ENCODE measurements around the gene GGN.

GGN gene

DNA sequence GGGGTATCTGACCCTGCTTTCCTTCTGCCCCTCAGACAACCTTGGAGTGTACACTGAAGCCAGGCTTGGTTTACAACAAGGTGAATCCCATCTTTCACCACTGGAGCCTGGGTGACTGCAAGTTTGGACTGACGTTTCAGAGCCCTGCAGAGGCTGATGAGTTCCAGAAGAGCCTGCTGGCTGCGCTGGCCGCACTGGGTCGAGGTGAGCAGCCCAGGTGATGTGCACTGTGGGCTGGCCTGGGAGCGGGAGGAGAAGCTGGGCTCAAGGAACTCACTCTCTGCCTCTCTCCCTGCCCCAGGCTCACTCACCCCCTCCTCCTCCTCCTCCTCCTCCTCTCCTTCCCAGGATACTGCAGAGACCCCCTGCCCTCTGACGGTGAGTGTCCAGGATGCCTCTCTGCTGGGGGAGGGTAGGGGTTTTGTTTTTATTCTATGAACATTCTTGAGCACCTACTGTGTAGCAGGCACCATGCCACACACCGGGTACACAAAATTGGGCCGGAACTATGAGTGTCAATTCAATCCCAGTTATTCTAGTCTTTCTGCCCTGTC lies 4.2 kb upstream of the GGN start:
- no peak for FAIRE-seq
- TF ChIP-seq, protein P1, sequence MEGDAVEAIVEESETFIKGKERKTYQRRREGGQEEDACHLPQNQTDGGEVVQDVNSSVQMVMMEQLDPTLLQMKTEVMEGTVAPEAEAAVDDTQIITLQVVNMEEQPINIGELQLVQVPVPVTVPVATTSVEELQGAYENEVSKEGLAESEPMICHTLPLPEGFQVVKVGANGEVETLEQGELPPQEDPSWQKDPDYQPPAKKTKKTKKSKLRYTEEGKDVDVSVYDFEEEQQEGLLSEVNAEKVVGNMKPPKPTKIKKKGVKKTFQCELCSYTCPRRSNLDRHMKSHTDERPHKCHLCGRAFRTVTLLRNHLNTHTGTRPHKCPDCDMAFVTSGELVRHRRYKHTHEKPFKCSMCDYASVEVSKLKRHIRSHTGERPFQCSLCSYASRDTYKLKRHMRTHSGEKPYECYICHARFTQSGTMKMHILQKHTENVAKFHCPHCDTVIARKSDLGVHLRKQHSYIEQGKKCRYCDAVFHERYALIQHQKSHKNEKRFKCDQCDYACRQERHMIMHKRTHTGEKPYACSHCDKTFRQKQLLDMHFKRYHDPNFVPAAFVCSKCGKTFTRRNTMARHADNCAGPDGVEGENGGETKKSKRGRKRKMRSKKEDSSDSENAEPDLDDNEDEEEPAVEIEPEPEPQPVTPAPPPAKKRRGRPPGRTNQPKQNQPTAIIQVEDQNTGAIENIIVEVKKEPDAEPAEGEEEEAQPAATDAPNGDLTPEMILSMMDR (IDR thresholded peaks at IDR 0.05; ENCODE audit: insufficient read depth, missing control alignments): no peak
- DNase-seq (ENCODE audit: insufficient read length, low spot score): no peak

DNA sequence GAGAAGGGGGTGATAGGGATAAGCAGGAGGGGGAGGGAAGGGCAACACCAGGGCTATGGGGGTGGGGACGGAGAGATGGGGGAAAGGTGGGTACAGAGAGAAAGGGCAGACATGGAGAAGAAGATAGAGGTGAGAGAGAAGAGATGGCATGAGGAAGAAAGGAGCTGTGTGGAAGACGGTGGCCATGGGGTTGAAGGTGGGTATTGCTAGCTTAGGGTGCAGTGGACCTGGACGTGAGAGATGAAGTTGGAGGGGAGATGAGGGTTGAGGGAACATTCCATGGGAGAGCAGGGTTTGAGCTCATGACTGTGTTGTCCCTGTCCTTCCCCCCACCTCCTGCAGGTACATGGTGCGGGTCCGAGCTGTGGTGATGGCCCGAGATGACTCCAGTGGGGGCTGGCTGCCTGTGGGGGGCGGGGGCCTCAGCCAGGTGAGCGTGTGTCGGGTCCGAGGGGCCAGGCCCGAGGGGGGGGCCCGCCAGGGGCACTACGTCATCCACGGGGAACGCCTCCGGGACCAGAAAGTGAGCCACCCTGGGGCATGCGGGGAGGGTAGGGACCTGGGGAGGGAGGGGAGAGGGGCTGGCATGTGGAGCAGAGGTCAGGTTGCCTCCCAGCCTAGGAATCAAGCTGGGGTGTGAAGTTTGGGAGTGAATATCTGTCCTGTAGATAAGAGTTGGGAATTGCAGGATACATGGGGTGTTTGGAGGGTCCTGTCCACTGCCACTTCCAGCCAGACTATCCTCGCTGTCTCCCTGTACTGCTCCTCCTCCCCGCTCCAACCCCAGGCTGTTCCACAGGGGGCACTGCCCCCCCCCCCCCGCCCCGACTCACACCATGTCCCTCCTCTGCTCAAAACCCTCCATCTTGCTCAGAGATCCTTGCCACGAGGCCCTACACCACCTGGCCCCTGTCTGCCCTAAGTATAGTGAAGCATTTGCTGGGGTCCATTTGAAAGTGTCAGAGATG lies 2.4 kb upstream of the GGN start:
- DNase-seq (ENCODE audit: insufficient read length, low spot score): no peak
- TF ChIP-seq, protein P1 (IDR thresholded peaks at IDR 0.05; ENCODE audit: insufficient read depth, missing control alignments): no peak
- no peak for FAIRE-seq

DNA sequence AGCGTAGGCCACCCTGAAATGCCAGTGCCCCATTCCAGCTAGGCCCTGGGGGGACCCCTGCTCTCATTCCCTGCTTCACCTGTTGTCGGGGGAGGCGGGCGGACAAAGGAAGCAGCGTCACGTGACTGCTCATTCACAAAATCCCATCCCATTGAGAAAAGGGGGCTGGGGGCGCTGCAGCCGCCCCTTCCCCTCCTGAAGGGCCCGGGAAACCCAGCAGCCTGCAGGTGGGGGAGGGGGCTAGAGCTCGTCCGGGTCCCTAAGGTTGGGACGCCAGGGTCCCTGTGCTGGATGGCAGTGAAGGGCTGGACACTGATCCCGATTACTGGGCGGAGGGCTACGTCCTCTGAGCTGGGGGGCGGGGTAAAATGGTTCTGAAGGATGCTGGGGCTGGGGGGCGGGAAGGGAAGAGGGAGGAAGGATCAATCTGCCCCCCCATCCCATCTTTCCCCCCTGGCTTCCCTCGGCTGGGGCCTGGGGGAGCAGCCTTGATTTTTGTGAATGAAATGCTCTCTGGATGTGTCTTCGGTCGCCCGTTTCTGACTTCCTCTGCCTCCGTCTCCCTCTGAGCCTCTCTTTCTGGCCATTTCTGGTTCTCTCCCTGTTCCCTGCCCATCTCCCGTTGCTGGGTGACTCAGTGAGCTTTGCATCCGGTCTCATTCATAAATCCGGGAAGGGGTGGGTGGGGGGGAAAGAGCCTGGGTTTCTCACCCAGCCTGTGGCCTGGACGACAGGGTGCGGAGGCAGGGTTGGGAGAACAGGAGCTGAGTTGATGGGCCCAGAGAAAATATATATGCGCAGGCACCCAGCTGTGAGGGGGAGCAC lies 1.5 kb upstream of the GGN start:
- DNase-seq (ENCODE audit: insufficient read length, low spot score) (peak; percentile 67), FAIRE-seq (no peak)
- TF ChIP-seq, protein P1 (IDR thresholded peaks at IDR 0.05; ENCODE audit: insufficient read depth, missing control alignments): no peak

DNA sequence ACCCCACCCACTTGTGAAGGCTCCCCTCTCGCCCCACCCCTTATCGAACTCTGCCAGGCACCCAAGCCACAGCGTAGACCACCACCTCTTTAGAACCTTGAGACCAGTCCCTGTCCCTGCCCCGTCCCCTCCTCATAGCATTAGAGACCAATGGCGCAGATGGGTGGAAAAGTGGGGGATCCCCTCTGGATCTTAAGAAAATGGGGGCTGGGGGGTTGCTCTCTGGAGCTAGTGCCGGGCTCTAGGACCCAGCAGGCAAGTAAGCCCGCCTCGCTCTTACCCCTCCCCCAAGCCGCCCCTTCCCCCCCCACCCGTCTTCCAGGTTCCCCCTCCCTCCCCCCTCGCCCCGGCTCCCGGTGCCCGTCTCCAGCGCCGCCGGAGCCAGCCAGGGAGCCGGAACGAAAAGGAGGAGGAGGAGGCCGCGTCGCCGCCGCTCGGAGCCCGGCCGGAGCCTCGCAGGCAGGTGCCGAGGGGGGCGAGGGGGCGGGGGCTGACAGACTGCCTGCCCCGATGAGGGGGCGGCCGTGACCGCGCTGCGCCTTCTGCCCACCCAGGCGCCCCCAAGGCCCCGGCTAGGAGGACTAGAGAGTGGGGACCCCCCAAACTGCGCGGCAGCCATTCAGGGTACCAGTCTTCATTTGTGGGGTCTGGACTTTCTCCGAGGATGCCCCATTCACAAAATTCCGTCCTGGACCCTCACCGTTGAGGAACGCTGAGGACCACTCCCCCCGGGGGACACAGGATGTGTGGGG lies 691 bp upstream of the GGN start, which contains the start of gene SPRED3:
Gene SPRED3, plus strand, starts transcription at position 349 of the 752 bp plus-strand sequence. CDS start 1,606 bp downstream, outside the sequence.
- peak; percentile 81 for DNase-seq (ENCODE audit: insufficient read length, low spot score)
- FAIRE-seq: no peak
- TF ChIP-seq, protein P1 (IDR thresholded peaks at IDR 0.05; ENCODE audit: insufficient read depth, missing control alignments): peak; percentile 0

DNA sequence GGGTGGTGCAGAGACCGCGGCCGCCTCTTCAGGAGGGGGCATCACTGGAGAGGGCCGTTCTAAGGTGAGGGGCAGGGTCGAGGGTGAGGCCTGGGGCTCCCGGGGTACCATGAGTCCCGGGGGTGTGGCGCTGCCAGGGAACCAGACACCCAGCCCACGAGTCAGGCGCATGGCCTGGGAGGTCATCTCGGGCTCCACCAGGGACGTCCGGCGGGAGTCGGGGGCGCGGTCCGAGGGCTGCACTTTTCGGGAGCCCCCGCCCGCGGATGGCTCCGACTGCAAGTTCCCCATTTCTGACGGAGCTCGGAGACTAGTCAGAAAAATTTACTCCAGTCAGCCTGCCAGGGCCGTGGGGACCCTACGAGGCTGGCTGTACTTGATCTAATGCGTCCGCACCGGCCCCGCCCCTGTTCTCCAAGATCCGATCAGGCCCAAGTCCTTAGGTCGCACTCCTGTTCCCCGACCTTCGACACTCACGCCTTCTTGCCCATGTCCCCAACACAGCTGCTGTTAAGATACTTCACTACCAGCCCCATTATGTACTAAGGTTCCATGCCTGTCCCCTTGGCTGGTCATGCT lies 774 bp downstream of the GGN start:
- TF ChIP-seq, protein P1 (IDR thresholded peaks at IDR 0.05; ENCODE audit: insufficient read depth, missing control alignments): no peak
- FAIRE-seq: no peak
- DNase-seq (ENCODE audit: insufficient read length, low spot score): no peak

DNA sequence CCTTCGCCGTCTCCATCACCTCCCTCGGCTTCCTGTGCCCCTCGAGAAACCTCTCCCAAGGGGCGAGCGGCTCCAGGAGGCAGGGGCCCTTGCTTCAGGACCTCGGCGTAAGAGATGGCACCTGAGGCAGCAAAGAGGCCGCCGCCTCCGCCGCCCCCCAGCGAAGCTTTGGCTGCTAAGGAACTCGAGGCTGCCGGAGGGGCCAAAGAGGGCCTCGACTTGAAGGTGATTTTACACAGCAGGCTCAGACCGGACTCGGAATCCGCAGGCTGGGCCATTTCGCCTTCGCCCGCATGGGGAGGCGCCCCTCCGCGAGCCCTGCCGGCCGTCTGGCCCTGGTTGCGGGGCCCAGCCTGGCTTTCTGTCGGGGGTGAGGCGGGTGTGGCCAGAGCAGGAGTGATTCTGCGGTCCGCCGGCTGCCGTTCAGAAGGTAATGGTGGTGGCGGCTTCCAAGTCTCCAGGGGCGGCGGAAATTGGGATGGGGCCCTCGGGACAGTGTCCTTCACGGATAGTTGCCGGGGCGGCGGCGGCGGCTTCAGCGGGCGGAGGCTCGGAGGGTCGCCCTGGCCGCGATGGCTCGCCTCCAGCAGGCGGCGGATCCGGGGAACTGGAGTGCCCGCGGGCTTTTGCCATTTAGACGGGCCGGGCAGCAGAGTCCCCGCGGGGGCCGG lies 1.4 kb downstream of the GGN start:
- DNase-seq (ENCODE audit: insufficient read length, low spot score) (no peak), FAIRE-seq (no peak)
- TF ChIP-seq, protein P1 (IDR thresholded peaks at IDR 0.05; ENCODE audit: insufficient read depth, missing control alignments): no peak

All from D721Med (cell line).